NOMO-1 (cell line): ENCODE measurements around the gene CAMK2N2.
A peak's percentile ranks its signal among the peaks of the same experiment; 100 is the strongest.
"Not testable (repeated sequence)": the region's sequence is repeated elsewhere in the genome, so short reads cannot be mapped to it uniquely, and the experiment has no call there.

Experiments
- DNase-seq, 2 experiments: peaks; one replicate each; lab custom pipeline; 2025; ENCODE audit not compliant: unreplicated experiment in 2 of 2; lab: John Stamatoyannopoulos, UW

The CAMK2N2 gene

GRCh38 chr3:184275961-184276910 is 14.9 kb upstream of the CAMK2N2 start, which contains the start of gene ECE2:
Gene ECE2 (plus strand): TSS chr3:184276022. CDS start chr3:184276154, 132 bp downstream.
- no peak for DNase-seq

- no peak for DNase-seq
Measured at GRCh38 chr3:184275381-184275701, 14.0 kb upstream of the CAMK2N2 start.

- no peak for DNase-seq
Measured at GRCh38 chr3:184272269-184272668, 10.9 kb upstream of the CAMK2N2 start.

- DNase-seq, result not testable (repeated sequence)
Measured at GRCh38 chr3:184267249-184267648, 5.9 kb upstream of the CAMK2N2 start.

DNA sequence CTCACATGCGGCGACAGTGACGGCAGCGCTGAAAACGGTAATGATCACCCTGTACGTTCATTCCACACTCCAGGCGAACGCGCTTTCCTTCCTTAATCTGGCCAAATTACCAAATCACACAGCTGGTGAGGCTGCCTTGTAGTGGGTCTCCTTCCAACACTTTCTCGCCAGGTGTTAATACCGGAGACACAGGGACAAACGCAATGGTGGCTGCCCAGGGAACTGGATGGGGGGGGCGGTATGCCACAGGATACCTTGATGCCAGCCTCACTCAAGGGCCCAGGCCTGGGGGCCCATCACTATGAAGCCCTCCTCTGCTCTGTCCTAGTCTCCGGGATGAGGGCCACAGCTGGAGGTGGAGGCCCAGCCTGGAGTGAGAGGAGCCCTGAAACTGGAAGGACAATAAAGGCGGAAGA is 1.4 kb upstream of the CAMK2N2 start:
- no peak for DNase-seq

DNA sequence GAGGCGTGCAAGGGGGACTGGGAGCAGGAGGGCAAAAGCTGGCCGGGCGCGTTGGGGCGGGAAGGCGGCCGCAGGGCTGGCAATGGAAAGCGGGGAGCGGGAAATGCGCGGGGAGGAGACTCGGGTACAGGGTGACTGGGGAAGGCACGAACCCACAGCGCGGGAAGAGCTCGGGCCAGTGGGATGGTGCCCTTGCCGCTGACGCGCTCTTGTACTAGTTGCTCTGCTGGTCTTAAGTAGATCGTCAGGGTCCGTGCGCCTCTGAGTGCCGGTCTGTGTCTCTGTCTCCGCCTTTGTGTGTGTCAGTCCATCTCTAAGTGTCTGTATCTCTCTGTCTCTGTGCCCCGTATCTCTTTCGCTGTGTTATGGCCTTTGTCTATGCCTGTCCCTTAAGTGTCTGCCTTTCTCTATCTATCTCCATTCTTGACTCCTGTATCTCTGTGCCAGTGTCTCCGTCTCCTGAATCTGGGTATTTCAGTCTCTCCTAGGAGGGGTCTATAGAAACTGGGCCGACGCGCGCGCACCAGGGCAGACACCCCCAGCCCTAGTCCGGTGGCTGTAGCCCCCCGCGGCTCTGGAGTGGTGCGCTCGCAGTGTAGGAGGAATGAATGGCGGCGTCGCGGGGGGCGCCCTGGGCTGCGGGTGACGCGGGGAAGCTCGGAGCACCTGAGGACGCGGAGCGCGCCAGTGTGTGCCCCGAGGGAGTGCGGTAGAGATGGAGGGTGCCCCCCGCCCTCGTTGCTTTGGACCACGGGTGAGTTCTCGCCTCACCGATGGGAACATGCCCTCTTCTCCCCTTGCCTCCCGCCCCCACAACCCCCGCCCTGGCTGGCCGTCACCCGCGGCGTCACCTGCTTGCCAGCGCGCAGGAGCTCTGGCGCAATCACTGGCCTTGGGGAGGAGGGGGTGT is 756 bp upstream of the CAMK2N2 start:
- DNase-seq, result peak in 1 of 2 experiments; percentile 50

DNA sequence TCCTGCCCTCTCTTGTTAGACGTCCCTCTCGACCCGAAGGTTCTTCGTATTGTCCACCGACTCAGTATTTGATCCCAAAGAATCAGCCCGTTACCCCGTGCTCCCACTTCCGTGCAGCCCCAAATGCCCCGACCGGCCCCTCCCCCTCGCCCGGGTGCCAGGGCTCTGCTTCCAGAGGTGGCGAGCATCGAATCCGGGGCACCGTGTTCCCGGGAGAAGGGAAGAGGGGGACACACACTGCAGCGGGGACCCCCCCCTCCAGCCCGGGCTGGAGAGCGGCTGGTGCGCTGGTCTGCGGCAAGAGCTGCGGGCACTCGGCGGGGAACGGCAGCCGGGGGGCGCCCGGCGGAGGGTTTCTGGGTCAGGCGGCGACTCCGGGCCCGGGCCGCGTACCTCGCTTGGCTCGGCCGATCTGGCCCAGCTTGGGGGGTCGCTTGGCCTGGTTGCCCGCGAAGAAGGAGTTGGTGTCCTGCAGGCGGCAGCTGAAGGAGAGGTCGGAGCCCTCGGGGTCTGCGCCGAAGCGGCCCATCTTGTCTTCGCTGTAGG is 556 bp downstream of the CAMK2N2 start:
- DNase-seq, result no peak

- DNase-seq, result peak; percentile 57
Measured at GRCh38 chr3:184259878-184260723, 1.3 kb downstream of the CAMK2N2 start.

DNA sequence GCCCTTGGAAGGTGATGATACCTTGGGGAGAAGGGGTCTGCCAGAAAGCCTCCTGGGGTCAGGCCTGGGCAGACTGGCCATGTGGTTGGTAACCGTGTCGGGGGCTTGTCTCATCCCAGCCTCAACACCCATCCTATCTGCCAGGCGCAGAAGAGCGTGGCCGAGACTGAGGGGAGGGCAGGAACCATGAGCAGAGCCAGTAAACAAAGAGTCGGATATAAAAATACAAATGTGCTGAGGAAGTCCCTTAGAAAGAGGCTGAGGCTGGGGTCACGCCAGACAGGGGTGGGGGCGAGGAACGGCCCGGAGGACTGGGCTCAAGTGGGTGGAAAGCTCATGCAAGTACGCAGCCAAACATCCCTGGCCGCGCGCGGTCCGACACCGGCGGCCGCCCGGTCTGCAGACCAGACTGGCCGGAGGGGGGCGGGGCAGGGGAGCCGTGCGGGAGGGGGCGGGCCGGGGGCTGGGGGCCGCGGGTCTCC is 1.9 kb downstream of the CAMK2N2 start:
- DNase-seq, result no peak

- no peak for DNase-seq
Measured at GRCh38 chr3:184258926-184259325, 2.4 kb downstream of the CAMK2N2 start.

GRCh38 chr3:184257083-184257915 is 4.1 kb downstream of the CAMK2N2 start:
- DNase-seq, result no peak

GRCh38 chr3:184255291-184256039 is 5.9 kb downstream of the CAMK2N2 start:
- no peak for DNase-seq

DNA sequence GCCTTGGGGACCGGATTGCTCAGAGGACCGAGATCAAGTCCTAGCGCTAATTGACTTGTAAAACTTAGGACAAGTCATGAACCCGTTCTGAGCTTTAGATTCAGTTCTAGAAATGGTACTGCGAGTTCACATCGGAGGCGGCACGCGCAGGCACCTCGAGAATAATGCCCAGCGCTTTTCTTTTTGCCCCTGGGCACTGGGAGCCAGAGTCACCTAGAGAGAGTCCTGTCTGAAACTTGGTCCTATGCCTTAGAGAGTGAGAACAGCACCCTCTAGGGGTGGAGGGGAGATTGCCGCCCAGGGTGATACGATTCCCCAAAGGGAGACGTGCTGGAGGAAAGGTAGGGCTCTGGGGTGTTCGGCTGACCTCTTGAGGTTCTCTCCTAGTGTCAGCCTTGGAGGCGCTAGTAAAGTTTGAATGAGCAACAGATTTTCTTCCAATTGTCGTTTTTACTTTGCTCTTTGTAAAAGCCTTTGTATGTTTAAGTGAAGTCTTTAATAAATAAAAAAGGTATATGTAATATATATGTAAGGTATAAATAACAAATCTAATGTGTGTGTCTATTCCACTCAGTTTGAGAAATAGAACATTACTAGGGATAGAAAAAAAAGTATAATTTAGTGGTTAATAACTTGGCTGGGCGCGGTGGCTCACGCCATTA is 11.1 kb downstream of the CAMK2N2 start:
- DNase-seq, result peak; percentile 95 to 96

DNA sequence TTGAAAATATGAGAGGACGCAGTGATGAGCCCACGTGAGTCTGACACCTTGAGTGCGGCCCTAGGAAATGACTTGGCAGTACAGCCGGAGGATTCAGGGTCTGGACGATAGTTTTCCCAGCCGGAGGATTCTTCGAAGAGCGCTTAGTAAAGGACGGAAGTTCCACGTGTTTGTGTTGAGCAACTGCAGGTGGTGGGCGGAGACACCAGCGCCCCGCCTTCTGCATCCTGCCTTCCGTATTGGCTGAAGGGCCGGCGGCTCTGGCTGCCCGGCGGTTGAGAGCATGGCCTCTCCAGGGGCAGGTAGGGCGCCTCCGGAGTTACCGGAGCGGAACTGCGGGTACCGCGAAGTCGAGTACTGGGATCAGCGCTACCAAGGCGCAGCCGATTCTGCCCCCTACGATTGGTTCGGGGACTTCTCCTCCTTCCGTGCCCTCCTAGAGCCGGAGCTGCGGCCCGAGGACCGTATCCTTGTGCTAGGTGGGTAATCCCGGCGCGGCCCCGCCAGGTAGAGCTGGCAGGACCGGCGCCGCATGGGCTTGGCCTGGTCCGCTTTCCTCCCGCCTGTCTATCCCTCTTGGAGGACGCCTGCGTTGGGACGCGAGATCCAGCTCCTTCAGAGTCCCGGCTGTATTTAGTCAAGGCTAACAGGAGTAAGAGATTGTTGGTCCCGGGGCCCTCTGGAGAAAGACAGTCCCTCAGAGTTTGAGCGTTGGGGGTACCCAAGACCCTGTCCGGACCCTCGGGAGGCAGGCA is 11.8 kb downstream of the CAMK2N2 start, which contains the start of gene EEF1AKMT4:
Gene EEF1AKMT4 (plus strand): TSS at position 261 of the 755 bp plus-strand sequence. CDS start 23 bp downstream, at position 284.
- peak; percentile 99 to 100 for DNase-seq

DNA sequence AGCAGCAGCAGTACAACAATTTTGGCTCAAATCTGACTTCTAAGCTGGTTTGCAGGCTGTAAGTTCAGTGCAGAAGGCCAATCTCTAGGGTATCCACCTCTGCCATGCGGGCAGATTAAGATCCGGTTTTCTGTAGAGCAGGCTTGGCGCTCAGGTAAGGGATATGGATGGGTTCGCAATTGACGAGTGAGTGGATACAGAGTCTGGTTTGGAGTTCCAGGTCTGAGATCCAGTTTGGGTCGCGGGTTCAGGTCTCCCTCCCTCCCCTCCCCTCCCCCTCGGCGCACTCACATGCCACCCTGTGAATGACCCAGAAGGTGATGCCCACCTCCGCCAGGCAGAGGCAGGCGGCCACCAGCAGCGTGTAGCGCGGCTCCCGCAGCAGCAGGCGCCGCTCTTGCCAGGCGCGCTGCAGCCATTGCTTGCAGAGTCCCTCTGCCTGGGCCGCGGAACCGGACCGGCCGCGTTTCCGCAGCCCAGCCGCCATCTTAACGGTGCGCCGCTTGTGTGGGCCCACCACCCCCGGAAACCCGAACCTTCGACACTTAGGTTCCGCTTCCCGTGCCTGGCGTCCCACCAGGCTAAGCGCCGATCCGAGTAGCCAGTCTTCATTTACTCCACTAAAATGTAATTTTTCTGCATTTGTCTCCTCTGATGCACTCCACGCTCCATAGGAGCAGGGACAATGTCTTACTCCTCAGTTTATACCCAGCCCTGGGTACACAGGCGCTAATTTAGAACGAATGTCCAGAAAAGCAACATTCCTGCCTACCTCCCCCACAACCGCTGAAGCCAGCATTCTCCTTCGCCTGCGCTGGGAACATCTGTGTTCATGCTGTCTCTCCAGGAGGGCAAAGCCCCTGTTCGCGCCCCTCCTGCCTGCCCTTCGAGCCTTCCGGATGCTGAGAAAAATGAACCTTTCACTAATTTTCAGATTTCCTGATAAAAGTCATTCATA is 12.6 kb downstream of the CAMK2N2 start, which contains the start of gene ALG3:
Gene ALG3 (minus strand): TSS at position 509 of the 958 bp plus-strand sequence. CDS start 22 bp downstream, at position 487.
- DNase-seq, result peak; percentile 79 to 89

DNA sequence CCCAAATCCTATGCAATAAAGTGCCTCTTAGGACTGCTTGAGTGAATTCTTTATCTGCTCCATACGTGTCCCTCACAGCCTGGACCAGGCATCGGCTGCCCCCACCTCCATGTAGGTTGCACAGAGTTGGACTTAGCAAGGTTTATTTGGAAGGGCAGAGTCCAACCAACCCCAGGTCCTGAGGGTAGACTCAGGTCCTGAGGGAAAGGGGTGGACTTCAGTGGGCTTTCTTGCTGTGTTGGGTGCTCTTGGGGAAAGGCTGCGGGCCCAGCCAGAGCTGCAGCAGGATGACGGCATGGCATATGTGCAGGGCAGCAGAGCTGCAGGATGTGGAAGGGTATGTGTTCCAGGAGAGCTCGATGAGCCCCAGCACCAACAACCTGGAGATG is 19.1 kb downstream of the CAMK2N2 start:
- no peak for DNase-seq
